GM13976 (cell line): ENCODE data around the gene PRSS3.
"Not testable (repeated sequence)": the region's sequence is repeated elsewhere in the genome, so short reads cannot be mapped to it uniquely, and the experiment has no call there.

Source experiments
- DNase-seq: peaks from one replicate; pipeline ENCODE4 v3.0.0; 2012; ENCODE audit warnings: low spot score
- CTCF ChIP-seq: IDR thresholded peaks from 2 replicates; pipeline ENCODE4 v1.5.1; 2012; ENCODE audit warnings: borderline replicate concordance, mild to moderate bottlenecking; ENCODE audit not compliant: insufficient read depth; ENCODE audit errors: extremely low read depth, missing control alignments, control extremely low read depth
- in situ Hi-C: fragments of 300-500 bp; cut with MboI; formaldehyde crosslinking; loops from one replicate; pipeline ENCODE4 v1.12.0; 2022; ENCODE audit warnings: low sequenced_read_pairs, mixed read lengths, inconsistent platforms; ENCODE audit not compliant: unreplicated experiment

The PRSS3 gene

DNA sequence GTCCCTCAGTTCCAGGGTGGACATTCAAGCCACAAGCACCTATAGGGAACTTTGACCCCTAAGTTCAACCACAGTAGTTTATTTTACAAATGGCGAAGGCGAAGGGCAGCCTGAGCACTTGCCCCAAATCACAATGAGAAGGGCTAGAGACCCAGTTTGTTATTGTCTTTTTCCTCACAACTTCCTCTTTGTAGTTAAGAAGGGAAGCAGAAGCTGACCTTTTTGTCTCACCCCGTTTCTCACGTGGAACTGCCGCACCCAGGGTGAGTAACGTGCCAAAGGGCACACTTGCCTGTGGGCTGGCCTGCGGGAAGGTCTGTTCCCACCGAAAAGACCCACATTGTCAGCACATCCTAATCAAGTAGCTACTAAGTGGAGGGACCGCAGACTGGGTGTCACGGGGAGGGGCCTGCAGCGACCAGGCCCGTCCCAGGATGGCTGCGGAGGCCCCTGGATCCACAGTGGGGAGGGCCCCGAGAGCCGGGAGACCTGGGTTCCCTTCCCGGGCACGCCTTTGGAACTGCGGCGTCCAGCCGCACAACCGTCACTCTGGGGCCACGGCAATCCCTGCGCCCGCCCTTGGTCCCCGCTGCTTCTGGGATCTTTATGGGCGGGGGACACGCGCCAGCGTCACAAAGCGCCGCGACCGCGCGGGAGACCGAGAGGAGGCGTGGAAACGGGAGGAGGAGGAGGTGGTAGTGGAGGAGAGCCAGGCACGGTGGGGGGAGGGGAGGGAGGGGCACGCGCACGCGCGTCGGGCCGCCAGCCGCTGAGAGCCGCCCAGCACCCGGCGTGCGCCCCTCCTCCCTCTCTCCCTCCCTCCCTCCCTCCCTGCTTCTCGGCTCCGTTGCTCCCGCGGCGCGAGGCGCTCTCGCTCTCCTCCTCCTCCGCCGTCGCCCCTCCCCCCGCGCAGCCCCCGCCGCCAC is 21.2 kb downstream of the PRSS3 start, which contains the start of gene UBE2R2:
TSS of gene UBE2R2 (plus strand) at position 834 of the 926 bp plus-strand sequence. CDS start 598 bp downstream, outside the sequence.
- TF ChIP-seq CTCF, result no peak
- in situ Hi-C loops, result no loop called here
- peak; percentile 98 for DNase-seq

- peak; percentile 74 for DNase-seq
- TF ChIP-seq CTCF, result no peak
- in situ Hi-C loops, result no loop called here
Measured at GRCh38 chr9:33817327-33818166, 22.2 kb downstream of the PRSS3 start.

DNA sequence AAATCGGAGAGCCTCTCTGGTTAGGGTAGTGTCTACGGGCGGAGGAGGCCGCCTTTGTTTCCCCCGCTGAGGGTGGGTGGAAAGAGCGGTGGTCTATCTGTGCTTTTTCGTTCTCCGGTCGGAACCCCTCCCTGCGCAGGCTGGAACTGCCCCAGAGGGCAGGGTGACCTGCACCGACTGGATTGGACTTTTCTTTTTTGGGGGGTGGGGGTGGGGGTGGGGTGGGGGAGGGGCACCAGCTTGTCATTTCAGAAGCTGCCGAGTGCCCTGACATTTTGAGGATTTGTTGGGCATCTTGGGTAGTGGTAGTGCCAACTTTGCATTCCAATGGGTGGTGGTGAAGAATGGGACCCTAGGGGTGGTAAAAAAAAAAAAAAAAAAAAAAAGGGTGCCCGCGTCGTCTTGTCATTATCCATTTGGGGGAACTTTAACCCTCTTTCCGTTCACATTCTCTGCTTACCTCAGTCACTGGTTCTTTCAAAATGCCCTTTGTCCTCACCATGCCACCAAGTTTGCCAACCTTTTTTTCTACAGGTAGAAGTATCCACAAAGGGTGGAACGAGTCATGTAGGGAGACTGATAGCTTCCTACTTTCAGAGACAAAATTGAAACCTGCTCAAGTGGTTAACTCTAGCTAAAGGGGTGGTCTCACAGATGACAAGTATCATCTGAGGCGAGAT is 22.9 kb downstream of the PRSS3 start:
- no peak for TF ChIP-seq CTCF
- in situ Hi-C loops, result no loop called here
- DNase-seq, result peak; percentile 43

- no peak for DNase-seq
Measured at GRCh38 chr9:33818847-33819500, 23.6 kb downstream of the PRSS3 start.

GRCh38 chr9:33820231-33820745 is 24.9 kb downstream of the PRSS3 start:
- DNase-seq, result no peak
- no peak for TF ChIP-seq CTCF
- in situ Hi-C loops, result no loop called here

More at GRCh38 chr9:33818847-33819500, 23.6 kb downstream of the PRSS3 start:
- in situ Hi-C loops, result no loop called here
- no peak for TF ChIP-seq CTCF

DNA sequence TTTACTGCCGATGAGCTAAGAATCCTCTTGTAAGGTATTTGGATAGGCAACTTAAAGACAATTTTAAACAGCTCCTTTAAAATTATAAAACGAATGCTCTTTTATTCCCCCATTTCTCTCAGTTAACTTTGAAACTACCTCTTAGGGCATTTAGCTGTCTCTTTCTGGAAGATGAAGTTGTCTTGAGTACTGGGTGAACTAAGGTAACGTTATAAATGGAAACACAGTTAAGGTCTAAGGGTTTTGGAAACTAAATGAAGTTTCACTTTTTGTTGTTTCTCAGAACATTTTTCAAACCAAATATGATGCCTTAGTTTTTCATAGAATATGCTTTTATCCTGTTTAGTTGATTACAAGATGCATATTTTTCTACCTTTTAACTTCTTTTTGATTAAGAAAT is 28.4 kb downstream of the PRSS3 start:
- peak; percentile 42 for DNase-seq
- in situ Hi-C loops, result no loop called here
- TF ChIP-seq CTCF, result no peak

GRCh38 chr9:33827285-33827684 is 31.9 kb downstream of the PRSS3 start:
- in situ Hi-C loops, DNase-seq: not testable (repeated sequence)

- DNase-seq, in situ Hi-C loops: not testable (repeated sequence)
Measured at GRCh38 chr9:33829641-33830230, 34.4 kb downstream of the PRSS3 start.
